ENCODE measurements around the gene ZNF444. TPM values are rescaled to one million over a fixed set of nuclear protein-coding genes. Genes with fewer than 3 reads are reported as not detected.
A peak's percentile ranks its signal among the peaks of the same experiment; 100 is the strongest.

Gene ZNF444
- total and polyA plus RNA-seq, 4 donors: 27.8 to 55.5 (median 41.6) TPM

DNA sequence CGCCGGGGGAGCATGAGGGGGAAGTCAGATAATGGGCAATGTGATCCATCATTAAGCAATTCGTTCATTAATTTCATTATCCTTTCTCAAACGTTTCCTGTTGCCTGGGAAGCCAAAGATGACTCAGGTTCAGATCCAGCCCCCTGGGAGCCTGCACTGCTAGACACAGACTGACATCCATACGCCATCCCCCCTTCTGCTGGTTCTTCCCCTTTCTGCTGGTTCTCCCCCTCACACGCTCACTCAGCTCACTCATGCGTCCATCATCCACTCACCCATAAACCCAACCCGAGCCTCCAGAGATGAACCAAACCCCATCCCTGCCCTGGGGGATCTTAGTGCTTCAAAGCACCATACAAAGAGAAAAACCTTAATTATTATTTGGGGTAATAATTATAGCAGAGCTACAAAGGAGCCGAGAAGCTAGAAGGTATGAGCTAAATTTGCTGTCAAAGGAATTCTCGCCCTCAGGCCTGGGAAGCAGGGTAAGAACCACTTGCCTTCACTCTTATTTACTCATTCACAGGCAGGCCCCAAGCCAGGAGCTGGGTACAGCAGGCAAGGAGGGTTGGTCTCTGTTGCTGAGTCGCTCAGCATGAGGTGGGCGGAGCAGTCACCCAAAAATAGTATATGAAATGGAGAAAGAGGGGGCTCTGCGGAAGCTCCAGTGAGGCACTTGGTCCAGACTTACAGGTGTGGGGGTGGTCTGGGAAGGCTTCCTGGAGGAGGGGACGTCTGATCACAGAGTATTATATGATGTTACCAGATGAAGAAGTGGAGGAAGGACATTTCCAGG lies 7.0 kb upstream of the ZNF444 start:
- Histone ChIP-seq H3K9ac (ENCODE audit: insufficient read depth in 1 of 2, low read length in 2 of 2) (no peak overlapping the region), H3K4me1 (ENCODE audit: control insufficient read depth in 5 of 5, insufficient read depth in 5 of 5, low read length in 5 of 5) (peaks cover 0 to 29% (median 8%) of the 10 kb centered on the region in 5 donors), H3K4me3 (no peak overlapping the region), H3K27ac (ENCODE audit: low read depth in 1 of 2, low read length in 1 of 2) (peak overlapping the region in 1 of 2 donors; percentile 55), H3K27me3 (ENCODE audit: control insufficient read depth in 3 of 3, insufficient read depth in 3 of 3, low read length in 2 of 3) (no peaks in the 10 kb centered on the region), H3K36me3 (ENCODE audit: control insufficient read depth in 4 of 4, insufficient read depth in 4 of 4, low read length in 4 of 4) (no peaks in the 10 kb centered on the region), H3K9me3 (ENCODE audit: control insufficient read depth in 4 of 4, insufficient read depth in 3 of 4, low read length in 3 of 4) (no peaks in the 10 kb centered on the region)
- TF ChIP-seq, protein P1, sequence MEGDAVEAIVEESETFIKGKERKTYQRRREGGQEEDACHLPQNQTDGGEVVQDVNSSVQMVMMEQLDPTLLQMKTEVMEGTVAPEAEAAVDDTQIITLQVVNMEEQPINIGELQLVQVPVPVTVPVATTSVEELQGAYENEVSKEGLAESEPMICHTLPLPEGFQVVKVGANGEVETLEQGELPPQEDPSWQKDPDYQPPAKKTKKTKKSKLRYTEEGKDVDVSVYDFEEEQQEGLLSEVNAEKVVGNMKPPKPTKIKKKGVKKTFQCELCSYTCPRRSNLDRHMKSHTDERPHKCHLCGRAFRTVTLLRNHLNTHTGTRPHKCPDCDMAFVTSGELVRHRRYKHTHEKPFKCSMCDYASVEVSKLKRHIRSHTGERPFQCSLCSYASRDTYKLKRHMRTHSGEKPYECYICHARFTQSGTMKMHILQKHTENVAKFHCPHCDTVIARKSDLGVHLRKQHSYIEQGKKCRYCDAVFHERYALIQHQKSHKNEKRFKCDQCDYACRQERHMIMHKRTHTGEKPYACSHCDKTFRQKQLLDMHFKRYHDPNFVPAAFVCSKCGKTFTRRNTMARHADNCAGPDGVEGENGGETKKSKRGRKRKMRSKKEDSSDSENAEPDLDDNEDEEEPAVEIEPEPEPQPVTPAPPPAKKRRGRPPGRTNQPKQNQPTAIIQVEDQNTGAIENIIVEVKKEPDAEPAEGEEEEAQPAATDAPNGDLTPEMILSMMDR (IDR thresholded peaks at IDR 0.05; ENCODE audit: control extremely low read depth, extremely low read depth): no peak
- WGBS, 2 donors: 47 to 58% methylated on average over 14 of the region's 14 CpGs
- peak in 2 of 3 donors; percentile 30 to 53 for DNase-seq
- ATAC-seq (ENCODE audit: insufficient read depth, low FRiP score): peak; percentile 22

GRCh38 chr19:56134654-56134921 lies 6.5 kb upstream of the ZNF444 start:
- Histone ChIP-seq H3K9me3 (ENCODE audit: control insufficient read depth in 4 of 4, insufficient read depth in 3 of 4, low read length in 3 of 4) (no peaks in the 10 kb centered on the region), H3K27me3 (ENCODE audit: control insufficient read depth in 3 of 3, insufficient read depth in 3 of 3, low read length in 2 of 3) (no peaks in the 10 kb centered on the region), H3K27ac (ENCODE audit: low read depth in 1 of 2, low read length in 1 of 2) (no peak overlapping the region), H3K4me3 (no peak overlapping the region), H3K36me3 (ENCODE audit: control insufficient read depth in 4 of 4, insufficient read depth in 4 of 4, low read length in 4 of 4) (no peaks in the 10 kb centered on the region), H3K4me1 (ENCODE audit: control insufficient read depth in 5 of 5, insufficient read depth in 5 of 5, low read length in 5 of 5) (peaks cover 0 to 29% (median 8%) of the 10 kb centered on the region in 5 donors), H3K9ac (ENCODE audit: insufficient read depth in 1 of 2, low read length in 2 of 2) (no peak overlapping the region)
- WGBS, 2 donors: 56 to 74% methylated on average over 5 of the region's 5 CpGs
- ATAC-seq (ENCODE audit: insufficient read depth, low FRiP score) (no peak), DNase-seq (no peak)
- TF ChIP-seq, protein P1 (IDR thresholded peaks at IDR 0.05; ENCODE audit: control extremely low read depth, extremely low read depth): no peak

DNA sequence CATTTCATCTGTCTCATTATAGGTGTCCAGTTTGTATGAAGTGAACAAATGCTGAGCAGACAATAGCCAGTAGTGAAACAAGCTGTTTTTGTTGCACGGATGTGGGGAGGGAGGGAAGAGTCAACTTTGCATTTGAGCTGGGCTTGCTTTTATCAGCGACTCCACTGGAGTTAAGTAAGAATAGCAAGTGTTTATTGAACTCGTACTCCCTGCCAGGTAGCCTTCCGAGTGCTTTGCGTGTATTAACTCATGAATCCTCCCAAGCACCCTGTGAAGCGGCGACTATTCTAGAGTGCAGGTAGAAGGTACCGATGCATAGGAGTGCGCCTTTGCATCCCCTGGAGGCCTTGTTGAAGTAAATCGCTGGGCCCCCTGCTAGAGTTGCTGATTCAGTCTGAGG lies 4.7 kb upstream of the ZNF444 start:
- TF ChIP-seq, protein P1 (IDR thresholded peaks at IDR 0.05; ENCODE audit: control extremely low read depth, extremely low read depth): no peak
- Histone ChIP-seq H3K36me3 (ENCODE audit: control insufficient read depth in 4 of 4, insufficient read depth in 4 of 4, low read length in 4 of 4) (no peaks in the 10 kb centered on the region), H3K4me1 (ENCODE audit: control insufficient read depth in 5 of 5, insufficient read depth in 5 of 5, low read length in 5 of 5) (peaks cover 0 to 25% (median 12%) of the 10 kb centered on the region in 5 donors), H3K9ac (ENCODE audit: insufficient read depth in 1 of 2, low read length in 2 of 2) (no peak overlapping the region), H3K27ac (ENCODE audit: low read depth in 1 of 2, low read length in 1 of 2) (peak overlapping the region in 1 of 2 donors; percentile 62), H3K27me3 (ENCODE audit: control insufficient read depth in 3 of 3, insufficient read depth in 3 of 3, low read length in 2 of 3) (no peaks in the 10 kb centered on the region), H3K9me3 (ENCODE audit: control insufficient read depth in 4 of 4, insufficient read depth in 3 of 4, low read length in 3 of 4) (no peaks in the 10 kb centered on the region), H3K4me3 (no peak overlapping the region)
- no peak for ATAC-seq (ENCODE audit: insufficient read depth, low FRiP score)
- 69 to 79% methylated on average over 10 of the region's 10 CpGs for WGBS, 2 donors
- peak in 1 of 3 donors; percentile 61 for DNase-seq
